ENCODE data around the gene TBC1D5. TPM values are rescaled to one million over a fixed set of nuclear protein-coding genes. Genes with fewer than 3 reads are reported as not detected.
A peak's percentile ranks its signal among the peaks of the same experiment; 100 is the strongest.

TBC1D5 gene
- total RNA-seq, 1 donor from 2014 or later = 69.4 TPM

DNA sequence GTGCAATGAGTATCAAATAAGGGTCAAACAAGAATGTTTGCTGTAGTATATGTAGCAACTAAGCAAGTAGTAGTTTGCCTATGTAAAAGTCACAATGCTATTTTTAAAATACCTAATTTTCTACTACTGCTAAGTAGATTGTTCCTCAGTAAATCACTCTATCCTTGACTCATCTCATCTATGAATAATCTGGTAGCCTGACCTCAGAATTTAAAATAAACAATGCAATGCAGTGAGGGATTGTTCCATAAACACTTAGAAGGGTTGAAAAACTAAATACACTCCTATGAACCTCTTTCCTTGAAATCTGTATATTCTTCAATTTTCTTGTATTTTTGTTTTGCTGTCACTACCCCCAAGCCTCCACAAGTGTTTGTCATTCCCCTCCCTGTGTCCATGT, 253.3 kb downstream of the TBC1D5 start:
- Histone ChIP-seq H3K27ac (ENCODE audit: low read depth, low read length) (no peak overlapping the region), H3K27me3 (ENCODE audit: control insufficient read depth in 3 of 3, insufficient read depth in 3 of 3, low read length in 3 of 3) (no peaks in the 10 kb centered on the region), H3K9ac (ENCODE audit: low read depth in 1 of 3, low read length in 3 of 3) (no peak overlapping the region), H3K36me3 (ENCODE audit: control insufficient read depth in 3 of 3, insufficient read depth in 3 of 3, low read length in 3 of 3) (no peaks in the 10 kb centered on the region), H3K9me3 (ENCODE audit: control insufficient read depth in 3 of 3, low read length in 3 of 3) (peaks cover 0 to 3% (median 0%) of the 10 kb centered on the region in 3 donors), H3K4me1 (ENCODE audit: control insufficient read depth in 3 of 3, insufficient read depth in 3 of 3, low read length in 3 of 3) (no peaks in the 10 kb centered on the region), H3K4me3 (ENCODE audit: low read length in 3 of 3) (no peak overlapping the region)

DNA sequence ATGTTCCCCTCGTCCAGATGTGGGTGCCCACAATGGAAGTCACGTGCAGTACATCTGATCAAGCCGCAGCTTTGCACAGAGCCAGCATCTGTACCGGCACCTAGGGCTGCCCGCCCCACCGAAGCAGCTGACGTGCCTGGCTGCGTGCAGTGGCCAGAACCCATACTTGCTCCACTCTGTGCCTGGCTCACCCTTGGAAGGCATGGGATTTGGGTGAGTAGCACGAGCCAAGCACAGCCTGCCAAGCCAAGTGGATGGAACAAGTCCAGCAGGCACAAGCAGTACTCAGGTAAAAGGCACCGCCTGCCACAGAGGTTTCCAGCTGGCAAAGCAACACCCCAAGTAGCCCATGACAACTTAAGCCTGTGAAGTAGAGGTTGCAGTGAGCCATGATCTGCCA, 261.3 kb downstream of the TBC1D5 start:
- Histone ChIP-seq H3K27ac (ENCODE audit: low read depth, low read length) (no peak overlapping the region), H3K4me3 (ENCODE audit: low read length in 3 of 3) (peak overlapping the region in 1 of 3 donors; percentile 13)

DNA sequence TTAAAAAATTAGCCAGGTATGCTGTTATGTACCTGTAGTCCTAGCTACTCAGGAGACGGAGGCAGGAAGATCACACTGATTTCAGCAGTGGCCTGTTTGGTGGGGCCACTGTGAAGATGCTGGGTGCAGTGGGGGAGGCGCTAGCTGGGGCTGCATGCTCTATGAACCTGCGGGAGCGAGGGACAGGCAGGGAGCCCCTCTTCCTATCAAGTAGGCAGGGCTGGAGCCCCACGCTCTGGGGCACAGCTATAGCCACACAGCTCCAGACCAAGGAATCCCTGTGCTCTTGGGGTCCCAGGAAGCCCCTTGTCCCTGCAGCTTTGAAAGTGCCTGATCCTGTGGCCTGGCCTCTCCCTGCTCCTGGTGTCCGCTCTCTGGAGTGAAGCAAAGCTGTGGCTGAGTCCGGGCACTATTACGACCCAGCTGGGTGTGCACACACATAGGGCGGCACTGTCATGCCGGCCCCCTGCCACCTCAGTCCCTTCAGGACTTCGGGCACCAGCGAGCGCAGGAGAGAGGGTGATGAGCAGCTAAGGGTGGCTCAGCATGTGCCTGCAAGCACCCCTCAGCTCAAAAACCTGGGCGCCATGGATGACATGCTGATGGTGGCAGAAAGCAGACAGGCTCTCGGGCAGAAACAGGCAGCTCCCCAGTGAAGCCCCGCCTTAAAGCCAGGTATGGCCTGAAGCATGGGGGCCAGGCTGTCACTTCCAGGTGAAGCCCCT, 262.6 kb downstream of the TBC1D5 start:
- peaks cover 0 to 2% (median 0%) of the 10 kb centered on the region in 3 donors for H3K36me3 ChIP-seq (ENCODE audit: control insufficient read depth in 3 of 3, insufficient read depth in 3 of 3, low read length in 3 of 3)
- no peak overlapping the region for H3K4me3 ChIP-seq (ENCODE audit: low read length in 3 of 3)
- no peak overlapping the region for H3K27ac ChIP-seq (ENCODE audit: low read depth, low read length)
- H3K4me1 ChIP-seq (ENCODE audit: control insufficient read depth in 3 of 3, insufficient read depth in 3 of 3, low read length in 3 of 3) = peaks cover 0 to 7% (median 0%) of the 10 kb centered on the region in 3 donors
- H3K9me3 ChIP-seq (ENCODE audit: control insufficient read depth in 3 of 3, low read length in 3 of 3) = no peaks in the 10 kb centered on the region
- H3K27me3 ChIP-seq (ENCODE audit: control insufficient read depth in 3 of 3, insufficient read depth in 3 of 3, low read length in 3 of 3) = no peaks in the 10 kb centered on the region
- H3K9ac ChIP-seq (ENCODE audit: low read depth in 1 of 3, low read length in 3 of 3) = no peak overlapping the region

More for the DNA sequence above, 261.3 kb downstream of the TBC1D5 start:
- Histone ChIP-seq H3K27me3 (ENCODE audit: control insufficient read depth in 3 of 3, insufficient read depth in 3 of 3, low read length in 3 of 3) (no peaks in the 10 kb centered on the region), H3K36me3 (ENCODE audit: control insufficient read depth in 3 of 3, insufficient read depth in 3 of 3, low read length in 3 of 3) (peaks cover 0 to 2% (median 0%) of the 10 kb centered on the region in 3 donors), H3K9me3 (ENCODE audit: control insufficient read depth in 3 of 3, low read length in 3 of 3) (no peaks in the 10 kb centered on the region), H3K9ac (ENCODE audit: low read depth in 1 of 3, low read length in 3 of 3) (no peak overlapping the region), H3K4me1 (ENCODE audit: control insufficient read depth in 3 of 3, insufficient read depth in 3 of 3, low read length in 3 of 3) (peaks cover 0 to 7% (median 0%) of the 10 kb centered on the region in 3 donors)

DNA sequence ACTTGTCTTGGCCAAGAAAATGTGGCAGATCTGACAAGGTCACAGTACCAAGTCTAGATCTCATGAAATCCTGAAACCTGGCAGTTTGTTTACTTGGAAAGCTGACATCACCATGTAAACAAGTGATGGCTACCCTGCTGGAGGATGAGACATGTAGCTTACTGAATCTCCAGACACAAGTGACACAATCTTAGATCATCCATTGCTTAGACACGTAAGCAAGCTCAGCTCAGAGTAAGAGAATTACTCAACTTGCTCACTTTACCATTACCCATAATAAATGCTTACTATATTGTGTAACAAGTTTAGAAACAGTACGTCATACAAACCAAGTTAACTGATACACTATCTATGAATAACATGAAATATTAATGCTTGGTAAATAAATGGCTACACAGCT, 263.8 kb downstream of the TBC1D5 start:
- H3K27ac ChIP-seq (ENCODE audit: low read depth, low read length) = no peak overlapping the region
- H3K9ac ChIP-seq (ENCODE audit: low read depth in 1 of 3, low read length in 3 of 3) = no peak overlapping the region
- no peak overlapping the region for H3K4me3 ChIP-seq (ENCODE audit: low read length in 3 of 3)
- H3K4me1 ChIP-seq (ENCODE audit: control insufficient read depth in 3 of 3, insufficient read depth in 3 of 3, low read length in 3 of 3) = peaks cover 0 to 7% (median 0%) of the 10 kb centered on the region in 3 donors
- H3K9me3 ChIP-seq (ENCODE audit: control insufficient read depth in 3 of 3, low read length in 3 of 3) = no peaks in the 10 kb centered on the region
- no peaks in the 10 kb centered on the region for H3K27me3 ChIP-seq (ENCODE audit: control insufficient read depth in 3 of 3, insufficient read depth in 3 of 3, low read length in 3 of 3)
- H3K36me3 ChIP-seq (ENCODE audit: control insufficient read depth in 3 of 3, insufficient read depth in 3 of 3, low read length in 3 of 3) = peaks cover 0 to 2% (median 0%) of the 10 kb centered on the region in 3 donors

DNA sequence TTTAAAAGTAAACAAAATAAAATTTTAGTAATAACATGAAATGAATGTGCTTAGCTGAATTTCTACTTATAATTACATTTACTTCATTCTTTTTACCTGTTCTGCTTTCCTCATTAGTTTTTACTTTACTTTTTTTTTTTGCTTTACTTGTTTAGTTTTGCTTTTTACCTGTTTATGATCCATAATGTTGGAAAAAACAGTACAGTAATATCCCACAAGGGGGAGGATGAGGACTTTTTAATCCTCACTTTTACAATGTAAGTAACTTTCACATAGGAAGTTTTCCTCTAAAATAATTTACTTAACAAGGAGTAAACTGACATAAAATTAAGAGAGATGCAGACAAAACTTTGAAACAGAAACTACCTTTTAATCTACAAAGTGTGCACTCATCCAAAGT, 268.7 kb downstream of the TBC1D5 start:
- Histone ChIP-seq H3K27me3 (ENCODE audit: control insufficient read depth in 3 of 3, insufficient read depth in 3 of 3, low read length in 3 of 3) (no peaks in the 10 kb centered on the region), H3K4me3 (ENCODE audit: low read length in 3 of 3) (no peak overlapping the region), H3K36me3 (ENCODE audit: control insufficient read depth in 3 of 3, insufficient read depth in 3 of 3, low read length in 3 of 3) (no peaks in the 10 kb centered on the region), H3K27ac (ENCODE audit: low read depth, low read length) (no peak overlapping the region), H3K9me3 (ENCODE audit: control insufficient read depth in 3 of 3, low read length in 3 of 3) (no peaks in the 10 kb centered on the region), H3K9ac (ENCODE audit: low read depth in 1 of 3, low read length in 3 of 3) (no peak overlapping the region), H3K4me1 (ENCODE audit: control insufficient read depth in 3 of 3, insufficient read depth in 3 of 3, low read length in 3 of 3) (no peaks in the 10 kb centered on the region)

DNA sequence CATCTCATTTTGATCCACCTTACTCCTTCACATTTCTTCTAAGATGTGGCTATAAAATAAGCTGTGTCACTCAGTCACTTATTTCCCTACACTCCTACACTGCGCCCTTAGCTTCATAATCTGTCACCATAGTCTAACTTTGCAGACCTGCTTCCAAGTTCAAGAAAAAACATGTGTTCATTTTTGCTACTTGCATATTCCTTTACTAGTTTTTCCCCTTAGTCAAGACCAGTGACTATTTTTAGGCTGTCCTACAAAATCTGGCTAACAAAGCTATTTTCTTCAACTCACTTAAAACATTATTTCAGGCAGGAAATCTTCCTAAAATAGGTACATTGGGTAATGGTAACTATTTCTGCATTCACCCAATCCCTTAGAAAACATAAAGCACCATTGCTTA, 272.5 kb downstream of the TBC1D5 start:
- Histone ChIP-seq H3K4me1 (ENCODE audit: control insufficient read depth in 3 of 3, insufficient read depth in 3 of 3, low read length in 3 of 3) (no peaks in the 10 kb centered on the region), H3K27ac (ENCODE audit: low read depth, low read length) (no peak overlapping the region), H3K9me3 (ENCODE audit: control insufficient read depth in 3 of 3, low read length in 3 of 3) (no peaks in the 10 kb centered on the region)

DNA sequence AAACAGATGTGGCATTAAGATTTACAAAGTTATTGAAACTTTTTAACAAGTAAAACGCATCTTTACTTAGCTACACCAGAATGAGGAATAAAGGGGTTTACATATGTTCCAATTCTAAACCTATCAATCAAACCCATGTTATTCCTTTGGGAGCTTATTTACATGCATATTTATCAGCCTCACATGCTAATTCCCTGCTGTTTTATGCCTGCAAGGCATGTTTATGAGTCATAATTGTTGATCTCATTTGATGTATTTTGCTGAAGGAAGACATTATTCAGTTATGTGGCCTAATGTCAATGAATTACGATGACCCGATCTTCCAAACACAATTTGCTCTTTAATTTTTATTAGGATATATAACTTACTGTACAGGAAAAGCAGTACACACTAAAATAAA, 272.9 kb downstream of the TBC1D5 start:
- Histone ChIP-seq H3K4me1 (ENCODE audit: control insufficient read depth in 3 of 3, insufficient read depth in 3 of 3, low read length in 3 of 3) (no peaks in the 10 kb centered on the region), H3K9ac (ENCODE audit: low read depth in 1 of 3, low read length in 3 of 3) (no peak overlapping the region), H3K9me3 (ENCODE audit: control insufficient read depth in 3 of 3, low read length in 3 of 3) (no peaks in the 10 kb centered on the region), H3K27ac (ENCODE audit: low read depth, low read length) (no peak overlapping the region), H3K4me3 (ENCODE audit: low read length in 3 of 3) (no peak overlapping the region), H3K36me3 (ENCODE audit: control insufficient read depth in 3 of 3, insufficient read depth in 3 of 3, low read length in 3 of 3) (no peaks in the 10 kb centered on the region), H3K27me3 (ENCODE audit: control insufficient read depth in 3 of 3, insufficient read depth in 3 of 3, low read length in 3 of 3) (no peaks in the 10 kb centered on the region)

More for the DNA sequence above, 272.5 kb downstream of the TBC1D5 start:
- Histone ChIP-seq H3K9ac (ENCODE audit: low read depth in 1 of 3, low read length in 3 of 3) (no peak overlapping the region), H3K27me3 (ENCODE audit: control insufficient read depth in 3 of 3, insufficient read depth in 3 of 3, low read length in 3 of 3) (no peaks in the 10 kb centered on the region), H3K4me3 (ENCODE audit: low read length in 3 of 3) (no peak overlapping the region), H3K36me3 (ENCODE audit: control insufficient read depth in 3 of 3, insufficient read depth in 3 of 3, low read length in 3 of 3) (no peaks in the 10 kb centered on the region)

DNA sequence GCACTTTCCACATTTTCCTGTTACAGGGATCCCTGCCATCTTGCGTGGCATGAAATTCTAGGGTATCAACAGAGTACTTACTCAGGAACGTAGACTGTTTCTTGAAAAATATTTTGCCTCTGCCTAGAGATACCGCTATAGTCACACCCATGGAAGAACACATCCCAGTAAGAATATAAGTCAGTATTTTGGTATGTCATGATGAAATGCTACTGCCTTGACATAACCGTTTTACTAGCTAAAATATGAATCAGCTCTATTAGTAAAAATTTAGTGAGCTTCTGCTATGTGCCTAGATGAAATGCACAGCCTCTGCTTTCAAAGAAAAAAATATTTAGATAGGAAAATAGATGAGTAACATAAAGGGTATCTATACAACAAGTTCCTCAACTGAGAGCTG, 276.4 kb downstream of the TBC1D5 start:
- no peaks in the 10 kb centered on the region for H3K36me3 ChIP-seq (ENCODE audit: control insufficient read depth in 3 of 3, insufficient read depth in 3 of 3, low read length in 3 of 3)
- no peak overlapping the region for H3K9ac ChIP-seq (ENCODE audit: low read depth in 1 of 3, low read length in 3 of 3)
- H3K4me3 ChIP-seq (ENCODE audit: low read length in 3 of 3) = no peak overlapping the region

DNA sequence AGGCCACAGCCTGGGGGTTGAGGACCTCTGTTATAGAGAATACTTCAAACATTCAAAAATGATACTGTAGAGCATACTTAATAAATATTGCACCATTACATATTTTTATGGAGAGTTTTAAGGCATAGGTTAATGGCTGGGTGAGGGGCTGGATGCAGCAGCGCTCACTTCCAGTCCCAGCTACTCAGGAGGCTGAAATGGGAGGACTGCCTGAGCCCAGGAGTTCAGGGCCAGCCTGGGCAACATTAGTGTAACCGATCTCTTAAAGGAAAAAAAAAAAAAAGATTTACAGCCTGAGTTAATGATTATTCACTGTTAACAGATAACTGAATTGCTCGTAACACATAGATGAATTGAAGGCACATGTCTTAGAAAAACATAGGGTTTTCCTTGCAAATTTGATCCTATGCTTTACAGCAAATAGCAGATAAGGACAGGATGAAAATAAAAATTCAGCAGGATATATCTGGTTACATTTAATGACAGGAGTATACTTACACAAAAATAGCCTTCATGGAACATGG, 282.9 kb downstream of the TBC1D5 start:
- H3K27me3 ChIP-seq (ENCODE audit: control insufficient read depth in 3 of 3, insufficient read depth in 3 of 3, low read length in 3 of 3) = no peaks in the 10 kb centered on the region
- no peak overlapping the region for H3K4me3 ChIP-seq (ENCODE audit: low read length in 3 of 3)
- H3K36me3 ChIP-seq (ENCODE audit: control insufficient read depth in 3 of 3, insufficient read depth in 3 of 3, low read length in 3 of 3) = no peaks in the 10 kb centered on the region
- H3K9me3 ChIP-seq (ENCODE audit: control insufficient read depth in 3 of 3, low read length in 3 of 3) = no peaks in the 10 kb centered on the region
- H3K9ac ChIP-seq (ENCODE audit: low read depth in 1 of 3, low read length in 3 of 3) = no peak overlapping the region
- H3K4me1 ChIP-seq (ENCODE audit: control insufficient read depth in 3 of 3, insufficient read depth in 3 of 3, low read length in 3 of 3) = no peaks in the 10 kb centered on the region
- no peak overlapping the region for H3K27ac ChIP-seq (ENCODE audit: low read depth, low read length)

More for the DNA sequence above, 276.4 kb downstream of the TBC1D5 start:
- no peaks in the 10 kb centered on the region for H3K27me3 ChIP-seq (ENCODE audit: control insufficient read depth in 3 of 3, insufficient read depth in 3 of 3, low read length in 3 of 3)
- H3K27ac ChIP-seq (ENCODE audit: low read depth, low read length) = no peak overlapping the region
- no peaks in the 10 kb centered on the region for H3K9me3 ChIP-seq (ENCODE audit: control insufficient read depth in 3 of 3, low read length in 3 of 3)
- H3K4me1 ChIP-seq (ENCODE audit: control insufficient read depth in 3 of 3, insufficient read depth in 3 of 3, low read length in 3 of 3) = no peaks in the 10 kb centered on the region

DNA sequence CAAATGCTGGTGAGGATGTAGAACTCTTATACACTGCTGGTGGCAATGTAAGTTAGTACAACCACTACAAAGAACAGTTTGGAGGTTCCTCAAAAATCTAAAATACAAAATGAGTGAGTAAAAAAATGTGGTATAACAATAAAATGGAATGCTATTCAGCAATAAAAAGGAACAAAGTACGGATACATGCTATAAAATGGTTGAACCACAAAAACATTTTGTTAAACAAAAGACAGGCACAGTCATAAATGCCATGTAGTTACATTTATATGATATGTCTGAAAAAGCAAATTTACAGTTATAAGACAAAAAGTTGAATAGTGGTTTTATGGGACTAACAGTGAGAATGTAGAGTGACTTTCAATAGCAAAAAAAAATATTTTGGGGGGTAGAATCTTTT, 285.8 kb downstream of the TBC1D5 start:
- H3K9me3 ChIP-seq (ENCODE audit: control insufficient read depth in 3 of 3, low read length in 3 of 3) = no peaks in the 10 kb centered on the region
- H3K36me3 ChIP-seq (ENCODE audit: control insufficient read depth in 3 of 3, insufficient read depth in 3 of 3, low read length in 3 of 3) = no peaks in the 10 kb centered on the region
- H3K4me1 ChIP-seq (ENCODE audit: control insufficient read depth in 3 of 3, insufficient read depth in 3 of 3, low read length in 3 of 3) = no peaks in the 10 kb centered on the region
- no peaks in the 10 kb centered on the region for H3K27me3 ChIP-seq (ENCODE audit: control insufficient read depth in 3 of 3, insufficient read depth in 3 of 3, low read length in 3 of 3)
- no peak overlapping the region for H3K27ac ChIP-seq (ENCODE audit: low read depth, low read length)
- H3K9ac ChIP-seq (ENCODE audit: low read depth in 1 of 3, low read length in 3 of 3) = no peak overlapping the region
- H3K4me3 ChIP-seq (ENCODE audit: low read length in 3 of 3) = no peak overlapping the region
